Lower lobe of right lung (tissue), 2 donors: ENCODE measurements around the gene MAPK12. TPM values are rescaled to one million over a fixed set of nuclear protein-coding genes. Genes with fewer than 3 reads are reported as not detected.

Experiments
- ATAC-seq, 2 donors: fragments of 200-7000 bp; cut with Tn5 transposase; one replicate each; pipeline ENCODE4 v1.9.1; 2020 to 2022; ENCODE audit warnings: mild to moderate bottlenecking in 2 of 2, moderate library complexity in 2 of 2
- DNase-seq: peaks from one replicate; pipeline ENCODE4 v3.0.0-alpha.2; 2020
- H3K27ac ChIP-seq: fragments of 200-600 bp; one replicate; pipeline ENCODE4 v1.8.0; 2022
- H3K27me3 ChIP-seq: fragments of 200-600 bp; one replicate; pipeline ENCODE4 v1.8.0; 2022; ENCODE audit warnings: low read depth
- H3K36me3 ChIP-seq: fragments of 200-600 bp; one replicate; pipeline ENCODE4 v1.8.0; 2022; ENCODE audit warnings: mild to moderate bottlenecking
- H3K4me1 ChIP-seq: fragments of 200-600 bp; one replicate; pipeline ENCODE4 v1.8.0; 2022
- H3K4me3 ChIP-seq: fragments of 200-600 bp; one replicate; pipeline ENCODE4 v1.8.0; 2022; ENCODE audit warnings: mild to moderate bottlenecking
- H3K9me3 ChIP-seq: fragments of 200-600 bp; one replicate; pipeline ENCODE4 v1.8.0; 2022
- intact Hi-C: fragments of 100-400 bp; cut with DNase I; formaldehyde crosslinking; loops from one replicate; pipeline ENCODE4 v1.11.0; 2022
- total RNA-seq: library from RNA; stranded (reverse); fragmentation: NEBNext Ultra II Directional; extraction: Animal tissue kit (Norgen Biotek cat#: 25700); gene quantifications from one replicate; pipeline ENCODE4 v1.2.1, GENCODE V29; 2021
- TF ChIP-seq, protein P1 (sequence below): fragments of 200-600 bp; IDR thresholded peaks from one replicate; pipeline ENCODE4 v1.8.0; 2022; ENCODE audit warnings: antibody characterized with exemption, mild to moderate bottlenecking
- donor health status: DM: no; HTN: yes; CAD: no; lungs with severe emphysema.

MAPK12 gene
- total RNA-seq, 1 donor from 2014 or later = 11.9 TPM

DNA sequence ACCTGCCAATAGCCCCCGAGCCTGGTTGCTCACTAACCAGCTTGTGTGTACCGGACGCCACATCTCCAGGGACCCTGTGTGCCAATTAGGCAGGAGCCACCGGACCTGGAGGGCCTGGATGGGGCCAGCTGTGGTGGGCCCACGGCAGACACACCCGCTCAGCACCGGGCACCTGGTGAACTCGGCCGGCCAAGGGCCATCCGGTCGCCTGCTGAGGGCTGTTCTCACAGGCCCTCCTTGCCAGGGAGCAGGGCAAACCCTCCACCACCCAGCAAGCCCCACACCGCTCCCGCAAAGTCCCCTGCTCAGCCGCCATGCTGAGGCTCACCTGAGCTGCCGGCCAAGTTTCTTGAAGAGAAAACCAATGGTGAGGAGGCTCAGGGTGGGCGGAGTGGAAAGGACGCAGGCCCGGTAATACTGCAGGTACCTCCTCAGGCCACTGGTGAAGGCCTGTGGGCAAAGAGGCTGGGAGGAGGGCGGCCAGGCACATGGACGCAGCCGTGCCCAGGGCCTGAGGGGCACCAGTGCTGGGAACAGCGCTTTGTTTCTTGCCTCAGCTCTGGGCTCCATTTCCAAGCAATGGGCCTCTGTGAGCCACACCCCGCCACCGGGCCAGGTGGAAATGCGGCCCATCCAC lies 33.8 kb downstream of the MAPK12 start:
- Histone ChIP-seq H3K27me3 (no peaks in the 10 kb centered on the region), H3K36me3 (peaks cover 90% of the 10 kb centered on the region), H3K27ac (no peak overlapping the region), H3K4me3 (no peak overlapping the region), H3K9me3 (no peaks in the 10 kb centered on the region), H3K4me1 (no peaks in the 10 kb centered on the region)
- ATAC-seq (no peak), DNase-seq (peak; percentile 38)
- TF ChIP-seq, protein P1, sequence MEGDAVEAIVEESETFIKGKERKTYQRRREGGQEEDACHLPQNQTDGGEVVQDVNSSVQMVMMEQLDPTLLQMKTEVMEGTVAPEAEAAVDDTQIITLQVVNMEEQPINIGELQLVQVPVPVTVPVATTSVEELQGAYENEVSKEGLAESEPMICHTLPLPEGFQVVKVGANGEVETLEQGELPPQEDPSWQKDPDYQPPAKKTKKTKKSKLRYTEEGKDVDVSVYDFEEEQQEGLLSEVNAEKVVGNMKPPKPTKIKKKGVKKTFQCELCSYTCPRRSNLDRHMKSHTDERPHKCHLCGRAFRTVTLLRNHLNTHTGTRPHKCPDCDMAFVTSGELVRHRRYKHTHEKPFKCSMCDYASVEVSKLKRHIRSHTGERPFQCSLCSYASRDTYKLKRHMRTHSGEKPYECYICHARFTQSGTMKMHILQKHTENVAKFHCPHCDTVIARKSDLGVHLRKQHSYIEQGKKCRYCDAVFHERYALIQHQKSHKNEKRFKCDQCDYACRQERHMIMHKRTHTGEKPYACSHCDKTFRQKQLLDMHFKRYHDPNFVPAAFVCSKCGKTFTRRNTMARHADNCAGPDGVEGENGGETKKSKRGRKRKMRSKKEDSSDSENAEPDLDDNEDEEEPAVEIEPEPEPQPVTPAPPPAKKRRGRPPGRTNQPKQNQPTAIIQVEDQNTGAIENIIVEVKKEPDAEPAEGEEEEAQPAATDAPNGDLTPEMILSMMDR = no peak
- intact Hi-C loops = no loop called here

DNA sequence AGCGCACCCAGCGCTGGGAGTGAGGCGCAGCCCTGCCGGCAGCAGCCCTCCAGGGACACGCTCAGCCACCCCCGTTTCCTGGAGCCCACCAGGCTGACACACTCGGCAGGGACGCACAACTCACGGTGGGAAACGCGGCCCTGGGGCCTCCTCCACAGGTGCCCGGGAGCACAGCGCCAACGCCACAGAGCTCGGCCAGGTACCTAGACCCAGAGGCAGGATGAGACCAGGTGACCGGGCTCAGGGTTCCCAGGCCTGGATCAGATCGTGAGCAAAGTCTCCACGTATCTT lies 34.7 kb downstream of the MAPK12 start:
- Histone ChIP-seq H3K27me3 (no peaks in the 10 kb centered on the region), H3K9me3 (no peaks in the 10 kb centered on the region), H3K27ac (no peak overlapping the region), H3K4me3 (no peak overlapping the region), H3K4me1 (no peaks in the 10 kb centered on the region), H3K36me3 (peaks cover 90% of the 10 kb centered on the region)
- TF ChIP-seq, protein P1 = no peak
- DNase-seq (peak; percentile 39), ATAC-seq (no peak)
- intact Hi-C loops = no loop called here

DNA sequence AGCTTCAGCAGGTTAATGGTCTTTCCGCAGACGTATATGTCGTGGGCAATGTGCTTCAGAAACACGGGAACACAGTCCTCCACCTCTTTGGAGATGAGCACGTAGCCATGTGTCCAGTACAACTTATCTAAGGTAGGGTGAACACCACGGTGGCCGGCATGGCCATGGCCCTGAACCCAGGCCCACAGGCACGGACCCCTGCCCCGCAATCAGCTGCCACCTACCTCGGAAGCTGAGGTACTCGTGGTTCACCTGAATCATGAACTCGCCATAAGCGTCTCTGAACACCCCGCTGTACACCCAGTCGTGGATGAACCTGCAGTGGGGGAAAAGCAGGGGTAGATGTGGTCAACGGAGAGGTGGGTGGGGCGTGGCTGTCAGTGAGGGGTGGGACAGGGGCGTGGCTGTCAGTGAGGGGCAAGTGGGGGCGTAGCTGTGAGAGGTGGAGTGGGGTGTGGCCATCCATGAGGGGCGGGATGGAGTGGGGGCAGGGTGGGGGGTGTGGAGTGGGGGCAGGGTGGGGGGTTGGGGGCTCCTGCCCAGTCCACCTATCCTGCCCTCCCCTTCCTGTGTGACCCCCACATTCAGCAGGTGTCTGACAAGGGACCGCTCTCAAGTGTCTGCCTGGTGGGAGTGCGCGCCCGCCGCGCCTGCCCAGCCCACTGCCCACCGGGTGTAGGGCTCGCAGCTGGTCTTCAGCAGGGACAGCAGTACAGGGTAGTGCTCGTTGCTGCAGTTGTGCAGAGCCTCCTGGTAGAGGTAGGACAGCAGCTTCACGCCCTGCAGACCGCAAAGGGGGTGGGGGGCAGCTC lies 35.2 kb downstream of the MAPK12 start:
- no peak for DNase-seq
- TF ChIP-seq, protein P1 = no peak
- Histone ChIP-seq H3K36me3 (peaks cover 90% of the 10 kb centered on the region), H3K9me3 (no peaks in the 10 kb centered on the region), H3K27ac (no peak overlapping the region), H3K4me3 (no peak overlapping the region), H3K4me1 (no peaks in the 10 kb centered on the region), H3K27me3 (no peaks in the 10 kb centered on the region)
- no peak for ATAC-seq
- intact Hi-C loops = no loop called here

DNA sequence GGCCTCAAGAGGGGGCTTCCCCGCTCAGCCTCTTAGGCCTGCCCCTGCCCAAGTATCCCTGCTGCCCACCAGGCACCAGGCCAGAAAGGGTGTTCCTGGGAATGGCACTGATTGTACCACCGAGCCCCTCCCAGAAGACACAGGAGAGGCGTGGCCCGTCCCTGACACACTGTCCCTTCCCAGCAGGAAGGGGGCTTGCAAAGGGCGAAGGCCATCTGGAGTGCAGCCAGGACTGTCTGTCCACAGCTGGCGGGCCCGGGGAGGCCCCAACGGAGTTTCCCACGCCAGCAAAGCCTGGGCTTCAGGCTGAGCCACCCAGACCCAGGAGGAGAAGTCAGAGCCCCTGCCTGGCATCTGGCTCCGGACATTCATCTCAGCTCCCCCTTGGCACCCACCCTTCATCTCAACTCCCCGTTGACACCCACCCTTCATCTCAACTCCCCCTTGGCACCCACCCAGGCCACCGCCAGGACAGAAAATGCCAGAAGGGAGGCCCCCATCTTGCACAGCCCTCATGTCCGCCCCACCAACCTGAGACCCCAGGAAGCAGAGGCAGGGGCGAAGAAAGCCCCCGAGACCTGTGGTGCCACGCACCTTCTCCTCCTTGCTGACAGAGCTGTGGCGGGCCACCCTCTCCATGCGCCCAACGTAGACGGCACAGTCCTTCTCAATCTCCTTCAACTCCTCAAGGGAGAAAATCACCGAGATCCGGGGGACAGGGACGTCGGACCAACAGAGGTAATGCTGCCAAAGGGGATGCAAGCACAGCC lies 36.1 kb downstream of the MAPK12 start:
- intact Hi-C loops = no loop called here
- no peak overlapping the region for H3K27ac ChIP-seq
- TF ChIP-seq, protein P1 = no peak
- H3K36me3 ChIP-seq = peaks cover 97% of the 10 kb centered on the region
- no peaks in the 10 kb centered on the region for H3K27me3 ChIP-seq
- no peak for ATAC-seq
- H3K4me1 ChIP-seq = no peaks in the 10 kb centered on the region
- H3K4me3 ChIP-seq = no peak overlapping the region
- no peak for DNase-seq
- no peaks in the 10 kb centered on the region for H3K9me3 ChIP-seq

DNA sequence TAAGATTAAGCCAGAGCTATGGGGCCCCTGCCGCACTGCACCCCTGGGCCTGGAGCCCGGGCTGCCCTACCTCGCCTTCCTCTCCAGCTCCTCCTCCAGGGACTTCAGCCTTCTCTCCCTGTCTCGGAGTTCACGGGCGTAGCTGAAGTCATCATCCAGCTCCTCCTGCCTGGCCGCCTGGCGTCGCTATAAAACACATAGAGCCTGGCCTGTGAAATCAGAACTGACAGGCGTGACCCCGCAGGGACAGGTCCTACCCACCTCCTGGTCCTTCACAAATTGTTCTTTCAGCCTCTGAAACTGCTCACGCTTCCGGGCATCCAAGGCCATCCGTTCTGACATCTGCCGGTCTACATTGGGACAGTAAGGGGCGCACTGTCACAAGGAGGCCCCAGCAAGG lies 37.4 kb downstream of the MAPK12 start:
- DNase-seq (no peak), ATAC-seq (no peak)
- Histone ChIP-seq H3K27me3 (no peaks in the 10 kb centered on the region), H3K4me3 (no peak overlapping the region), H3K9me3 (no peaks in the 10 kb centered on the region), H3K36me3 (peaks cover 90% of the 10 kb centered on the region), H3K27ac (no peak overlapping the region), H3K4me1 (peaks cover 6% of the 10 kb centered on the region)
- intact Hi-C loops = no loop called here
- TF ChIP-seq, protein P1 = no peak
